COLO668 (cell line): ENCODE measurements around the gene SERTAD3.
A peak's percentile ranks its signal among the peaks of the same experiment; 100 is the strongest.
"Not testable (repeated sequence)": the region's sequence is repeated elsewhere in the genome, so short reads cannot be mapped to it uniquely, and the experiment has no call there.

Experiments
- DNase-seq: peaks from one replicate; lab custom pipeline; 2025; ENCODE audit not compliant: unreplicated experiment; lab: John Stamatoyannopoulos, UW

SERTAD3 gene

GRCh38 chr19:40411125-40411842 lies 32.9 kb downstream of the SERTAD3 start:
- no peak for DNase-seq

GRCh38 chr19:40410030-40410389 lies 34.1 kb downstream of the SERTAD3 start:
- no peak for DNase-seq

- DNase-seq: not testable (repeated sequence)
These were observed 35.6 kb downstream of the SERTAD3 start for GRCh38 chr19:40408598-40408925.

- DNase-seq: peak; percentile 12
These were observed 36.2 kb downstream of the SERTAD3 start for GRCh38 chr19:40407714-40408597.

GRCh38 chr19:40403262-40403984 lies 40.7 kb downstream of the SERTAD3 start:
- DNase-seq: peak; percentile 53

- no peak for DNase-seq
These were observed 43.6 kb downstream of the SERTAD3 start for GRCh38 chr19:40400559-40400958.

- no peak for DNase-seq
These were observed 45.6 kb downstream of the SERTAD3 start for GRCh38 chr19:40398417-40399131.

GRCh38 chr19:40397568-40397906 lies 46.6 kb downstream of the SERTAD3 start:
- DNase-seq: no peak

- no peak for DNase-seq
These were observed 47.1 kb downstream of the SERTAD3 start for GRCh38 chr19:40396886-40397567.

- no peak for DNase-seq
These were observed 48.2 kb downstream of the SERTAD3 start for GRCh38 chr19:40395956-40396355.

GRCh38 chr19:40394816-40395210 lies 49.3 kb downstream of the SERTAD3 start:
- no peak for DNase-seq

- DNase-seq: no peak
These were observed 50.0 kb downstream of the SERTAD3 start for GRCh38 chr19:40393894-40394815.

- peak; percentile 19 for DNase-seq
These were observed 51.1 kb downstream of the SERTAD3 start for GRCh38 chr19:40392894-40393517.

GRCh38 chr19:40392123-40392522 lies 52.0 kb downstream of the SERTAD3 start:
- no peak for DNase-seq
